WTC11 (cell line): ENCODE results near the gene SPECC1L. TPM values are rescaled to one million over a fixed set of nuclear protein-coding genes. Genes with fewer than 3 reads are reported as not detected.

ENCODE experiments used
- ATAC-seq: fragments of 200-7000 bp; cut with Tn5 transposase; 2 replicates; pipeline ENCODE4 v1.10.0; 2021; ENCODE audit warnings: mild to moderate bottlenecking, moderate library complexity
- CTCF ChIA-PET: fragments of 300-600 bp; sonication (Branson Sonifier 250); formaldehyde crosslinking; loops from one replicate; lab custom pipeline; 2021; ENCODE audit warnings: antibody characterized with exemption; lab: Charles Lee
- POLR2A ChIA-PET: fragments of 350-600 bp; sonication (Branson Sonifier 250); formaldehyde crosslinking; loops from one replicate; lab custom pipeline; 2021; ENCODE audit warnings: antibody characterized with exemption; lab: Charles Lee
- DNase-seq: peaks from one replicate; pipeline ENCODE4 v3.0.0; 2021; ENCODE audit warnings: low spot score
- H3K27ac Mint-ChIP-seq: 2 replicates; pipeline ENCODE4 v1.8.0; 2021; ENCODE audit warnings: mixed read lengths
- H3K27me3 Mint-ChIP-seq: 2 replicates; pipeline ENCODE4 v1.8.0; 2021; ENCODE audit warnings: low read depth, mild to moderate bottlenecking, moderate library complexity, mixed read lengths
- H3K36me3 Mint-ChIP-seq: 2 replicates; pipeline ENCODE4 v1.8.0; 2021; ENCODE audit warnings: mixed read lengths
- H3K4me1 Mint-ChIP-seq: 2 replicates; pipeline ENCODE4 v1.8.0; 2022; ENCODE audit warnings: mixed read lengths
- H3K4me3 Mint-ChIP-seq: 2 replicates; pipeline ENCODE4 v1.8.0; 2021; ENCODE audit warnings: mild to moderate bottlenecking, moderate library complexity, mixed read lengths
- H3K9me3 Mint-ChIP-seq: 2 replicates; pipeline ENCODE4 v1.8.0; 2021; ENCODE audit warnings: mixed read lengths
- CREB1 ChIP-seq: sonication (generic); formaldehyde crosslinking; IDR thresholded peaks from 2 replicates; pipeline ENCODE4 v1.8.0; 2023; ENCODE audit warnings: mild to moderate bottlenecking, missing genetic modification reagents
- FOXP1 ChIP-seq: sonication (generic); formaldehyde crosslinking; IDR thresholded peaks from 2 replicates; pipeline ENCODE4 v1.8.0; 2022; ENCODE audit warnings: missing genetic modification reagents, mild to moderate bottlenecking, moderate library complexity, borderline replicate concordance
- GABPB1 ChIP-seq: sonication (generic); formaldehyde crosslinking; IDR thresholded peaks from 2 replicates; pipeline ENCODE4 v1.8.1; 2023; ENCODE audit warnings: mild to moderate bottlenecking, missing genetic modification reagents
- KAT7 ChIP-seq: sonication (generic); formaldehyde crosslinking; IDR thresholded peaks from 2 replicates; pipeline ENCODE4 v1.8.1; 2023; ENCODE audit warnings: missing genetic modification reagents, mild to moderate bottlenecking, borderline replicate concordance
- MYBL2 ChIP-seq: sonication (generic); formaldehyde crosslinking; IDR thresholded peaks from 2 replicates; pipeline ENCODE4 v1.8.1; 2023; ENCODE audit warnings: mild to moderate bottlenecking, moderate library complexity, missing genetic modification reagents
- SMAD3 ChIP-seq: sonication (generic); formaldehyde crosslinking; IDR thresholded peaks from 2 replicates; pipeline ENCODE4 v1.8.0; 2022; ENCODE audit warnings: missing genetic modification reagents, mild to moderate bottlenecking, borderline replicate concordance
- SP1 ChIP-seq: sonication (generic); formaldehyde crosslinking; conservative IDR thresholded peaks from 2 replicates; pipeline ENCODE4 v1.8.1; 2022; ENCODE audit warnings: missing genetic modification reagents
- TEAD4 ChIP-seq: sonication (generic); formaldehyde crosslinking; IDR thresholded peaks from 2 replicates; pipeline ENCODE4 v1.8.0; 2022; ENCODE audit warnings: mild to moderate bottlenecking, missing genetic modification reagents
- ZNF317 ChIP-seq: sonication (generic); formaldehyde crosslinking; IDR thresholded peaks from 2 replicates; pipeline ENCODE4 v1.8.1; 2023; ENCODE audit warnings: low read depth, mild to moderate bottlenecking, moderate library complexity, missing genetic modification reagents, borderline replicate concordance
- total RNA-seq: library from RNA; stranded (reverse); gene quantifications from 3 replicates; pipeline ENCODE4 v1.2.3, GENCODE V29; 2021
- TF ChIP-seq, protein P1 (sequence below): sonication (generic); formaldehyde crosslinking; IDR thresholded peaks from 2 replicates; pipeline ENCODE4 v1.8.1; 2023; ENCODE audit warnings: mild to moderate bottlenecking, moderate library complexity, missing genetic modification reagents
- TF ChIP-seq, protein P2 (sequence below): sonication (generic); formaldehyde crosslinking; IDR thresholded peaks from 2 replicates; pipeline ENCODE4 v1.8.0; 2022; ENCODE audit warnings: mild to moderate bottlenecking, missing genetic modification reagents
- TF ChIP-seq, protein P3 (sequence below): sonication (generic); formaldehyde crosslinking; IDR thresholded peaks from 2 replicates; pipeline ENCODE4 v1.8.1; 2023; ENCODE audit warnings: mild to moderate bottlenecking, missing genetic modification reagents, borderline replicate concordance
- TF ChIP-seq, protein P4 (sequence below): fragments of 250-450 bp; sonication (Bioruptor Pico); IDR thresholded peaks from 2 replicates; pipeline ENCODE4 v1.9.0; 2021; ENCODE audit warnings: mild to moderate bottlenecking

Gene SPECC1L
- total RNA-seq, 1 experiment from 2014 or later = 44.6 TPM

DNA sequence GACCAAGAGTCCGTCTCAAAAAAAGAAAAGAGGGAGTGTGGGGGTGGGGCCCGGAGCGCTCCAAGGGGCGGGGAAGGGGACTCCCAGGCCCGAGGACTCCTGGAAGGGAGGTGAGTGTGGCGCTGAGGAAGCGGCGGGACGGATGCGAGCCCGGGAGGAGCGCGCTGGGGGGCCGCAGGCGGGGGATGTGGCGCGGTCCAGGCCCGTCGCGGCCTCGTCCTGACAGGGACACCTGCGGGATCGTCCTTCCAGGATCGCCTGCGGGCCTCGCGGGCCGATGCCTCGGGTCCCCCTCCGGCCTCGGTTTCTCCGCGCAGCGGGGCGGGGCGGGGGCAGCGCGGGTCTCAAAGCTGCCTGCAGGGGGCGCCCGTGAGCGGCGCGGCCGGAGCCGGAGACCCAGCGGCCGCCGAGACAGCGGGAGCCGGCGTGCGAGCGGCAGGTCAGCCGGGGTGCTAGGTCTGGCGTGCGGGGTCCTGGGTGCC, 152.9 kb downstream of the SPECC1L start (continued):
- TF ChIP-seq, protein P1, sequence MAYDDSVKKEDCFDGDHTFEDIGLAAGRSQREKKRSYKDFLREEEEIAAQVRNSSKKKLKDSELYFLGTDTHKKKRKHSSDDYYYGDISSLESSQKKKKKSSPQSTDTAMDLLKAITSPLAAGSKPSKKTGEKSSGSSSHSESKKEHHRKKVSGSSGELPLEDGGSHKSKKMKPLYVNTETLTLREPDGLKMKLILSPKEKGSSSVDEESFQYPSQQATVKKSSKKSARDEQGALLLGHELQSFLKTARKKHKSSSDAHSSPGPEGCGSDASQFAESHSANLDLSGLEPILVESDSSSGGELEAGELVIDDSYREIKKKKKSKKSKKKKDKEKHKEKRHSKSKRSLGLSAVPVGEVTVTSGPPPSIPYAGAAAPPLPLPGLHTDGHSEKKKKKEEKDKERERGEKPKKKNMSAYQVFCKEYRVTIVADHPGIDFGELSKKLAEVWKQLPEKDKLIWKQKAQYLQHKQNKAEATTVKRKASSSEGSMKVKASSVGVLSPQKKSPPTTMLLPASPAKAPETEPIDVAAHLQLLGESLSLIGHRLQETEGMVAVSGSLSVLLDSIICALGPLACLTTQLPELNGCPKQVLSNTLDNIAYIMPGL (CRISPR knock-in tag) = peak; percentile 1; the same call in 1 of the 2 replicates
- TF ChIP-seq TEAD4 (CRISPR knock-in tag) = no peak
- TF ChIP-seq CREB1 = no peak
- TF ChIP-seq SMAD3 (CRISPR knock-in tag) = no peak
- no peak for TF ChIP-seq GABPB1 (CRISPR knock-in tag)

DNA sequence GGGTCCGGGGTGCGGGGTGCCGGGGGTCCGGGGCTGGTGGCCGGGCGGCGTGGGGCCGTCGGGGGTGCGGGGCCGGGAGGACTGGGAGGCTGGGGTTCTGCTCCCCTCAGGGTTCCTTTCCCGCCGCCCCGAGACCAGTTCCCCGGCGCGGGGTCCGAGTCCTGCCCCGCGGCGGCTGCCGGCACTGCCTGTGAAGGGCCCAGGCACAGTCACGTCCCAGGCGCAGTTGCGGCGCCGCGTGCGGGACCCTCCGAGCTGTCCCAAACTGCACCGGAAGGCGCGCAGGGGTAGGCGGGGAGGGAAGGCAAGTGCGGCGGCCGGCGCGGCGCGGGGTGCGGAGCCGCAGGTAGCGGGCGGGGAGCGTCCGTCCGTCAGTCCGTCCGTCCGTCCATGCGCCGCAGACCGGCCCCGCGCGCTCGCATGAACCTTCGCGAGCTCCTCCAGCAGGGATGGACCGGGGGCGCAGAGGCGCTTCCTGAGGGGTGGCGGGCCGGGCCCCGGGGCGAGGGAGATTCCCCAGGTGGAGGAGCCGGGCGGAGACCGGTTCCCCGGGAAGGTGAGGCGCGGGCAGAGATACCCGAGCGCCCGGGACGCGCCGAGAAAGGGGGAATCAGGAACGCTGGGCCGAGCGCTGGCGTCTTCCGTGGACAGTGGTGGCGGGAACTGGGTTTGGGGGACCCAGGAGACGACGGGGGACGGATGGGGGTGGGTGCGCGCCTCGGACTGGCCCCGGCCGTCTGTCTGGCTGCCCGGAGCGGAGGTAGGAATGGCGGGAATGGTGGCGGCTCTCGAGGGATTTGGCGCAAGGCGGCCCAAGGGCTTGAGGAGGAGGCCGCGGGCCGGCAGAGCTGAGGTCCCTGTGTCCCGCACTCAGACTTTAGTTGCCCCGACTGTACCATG, 153.6 kb downstream of the SPECC1L start:
- no peak for TF ChIP-seq ZNF317 (CRISPR knock-in tag)
- TF ChIP-seq, protein P2, sequence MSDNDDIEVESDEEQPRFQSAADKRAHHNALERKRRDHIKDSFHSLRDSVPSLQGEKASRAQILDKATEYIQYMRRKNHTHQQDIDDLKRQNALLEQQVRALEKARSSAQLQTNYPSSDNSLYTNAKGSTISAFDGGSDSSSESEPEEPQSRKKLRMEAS (CRISPR knock-in tag) = peak; percentile 77
- TF ChIP-seq, protein P3, sequence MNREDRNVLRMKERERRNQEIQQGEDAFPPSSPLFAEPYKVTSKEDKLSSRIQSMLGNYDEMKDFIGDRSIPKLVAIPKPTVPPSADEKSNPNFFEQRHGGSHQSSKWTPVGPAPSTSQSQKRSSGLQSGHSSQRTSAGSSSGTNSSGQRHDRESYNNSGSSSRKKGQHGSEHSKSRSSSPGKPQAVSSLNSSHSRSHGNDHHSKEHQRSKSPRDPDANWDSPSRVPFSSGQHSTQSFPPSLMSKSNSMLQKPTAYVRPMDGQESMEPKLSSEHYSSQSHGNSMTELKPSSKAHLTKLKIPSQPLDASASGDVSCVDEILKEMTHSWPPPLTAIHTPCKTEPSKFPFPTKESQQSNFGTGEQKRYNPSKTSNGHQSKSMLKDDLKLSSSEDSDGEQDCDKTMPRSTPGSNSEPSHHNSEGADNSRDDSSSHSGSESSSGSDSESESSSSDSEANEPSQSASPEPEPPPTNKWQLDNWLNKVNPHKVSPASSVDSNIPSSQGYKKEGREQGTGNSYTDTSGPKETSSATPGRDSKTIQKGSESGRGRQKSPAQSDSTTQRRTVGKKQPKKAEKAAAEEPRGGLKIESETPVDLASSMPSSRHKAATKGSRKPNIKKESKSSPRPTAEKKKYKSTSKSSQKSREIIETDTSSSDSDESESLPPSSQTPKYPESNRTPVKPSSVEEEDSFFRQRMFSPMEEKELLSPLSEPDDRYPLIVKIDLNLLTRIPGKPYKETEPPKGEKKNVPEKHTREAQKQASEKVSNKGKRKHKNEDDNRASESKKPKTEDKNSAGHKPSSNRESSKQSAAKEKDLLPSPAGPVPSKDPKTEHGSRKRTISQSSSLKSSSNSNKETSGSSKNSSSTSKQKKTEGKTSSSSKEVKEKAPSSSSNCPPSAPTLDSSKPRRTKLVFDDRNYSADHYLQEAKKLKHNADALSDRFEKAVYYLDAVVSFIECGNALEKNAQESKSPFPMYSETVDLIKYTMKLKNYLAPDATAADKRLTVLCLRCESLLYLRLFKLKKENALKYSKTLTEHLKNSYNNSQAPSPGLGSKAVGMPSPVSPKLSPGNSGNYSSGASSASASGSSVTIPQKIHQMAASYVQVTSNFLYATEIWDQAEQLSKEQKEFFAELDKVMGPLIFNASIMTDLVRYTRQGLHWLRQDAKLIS (CRISPR knock-in tag) = 0 out of 2 replicates have a peak, but pooled peaks have one; percentile 51
- 0 out of 2 replicates have a peak, but pooled peaks have one; percentile 70 for TF ChIP-seq KAT7
- TF ChIP-seq, protein P4, sequence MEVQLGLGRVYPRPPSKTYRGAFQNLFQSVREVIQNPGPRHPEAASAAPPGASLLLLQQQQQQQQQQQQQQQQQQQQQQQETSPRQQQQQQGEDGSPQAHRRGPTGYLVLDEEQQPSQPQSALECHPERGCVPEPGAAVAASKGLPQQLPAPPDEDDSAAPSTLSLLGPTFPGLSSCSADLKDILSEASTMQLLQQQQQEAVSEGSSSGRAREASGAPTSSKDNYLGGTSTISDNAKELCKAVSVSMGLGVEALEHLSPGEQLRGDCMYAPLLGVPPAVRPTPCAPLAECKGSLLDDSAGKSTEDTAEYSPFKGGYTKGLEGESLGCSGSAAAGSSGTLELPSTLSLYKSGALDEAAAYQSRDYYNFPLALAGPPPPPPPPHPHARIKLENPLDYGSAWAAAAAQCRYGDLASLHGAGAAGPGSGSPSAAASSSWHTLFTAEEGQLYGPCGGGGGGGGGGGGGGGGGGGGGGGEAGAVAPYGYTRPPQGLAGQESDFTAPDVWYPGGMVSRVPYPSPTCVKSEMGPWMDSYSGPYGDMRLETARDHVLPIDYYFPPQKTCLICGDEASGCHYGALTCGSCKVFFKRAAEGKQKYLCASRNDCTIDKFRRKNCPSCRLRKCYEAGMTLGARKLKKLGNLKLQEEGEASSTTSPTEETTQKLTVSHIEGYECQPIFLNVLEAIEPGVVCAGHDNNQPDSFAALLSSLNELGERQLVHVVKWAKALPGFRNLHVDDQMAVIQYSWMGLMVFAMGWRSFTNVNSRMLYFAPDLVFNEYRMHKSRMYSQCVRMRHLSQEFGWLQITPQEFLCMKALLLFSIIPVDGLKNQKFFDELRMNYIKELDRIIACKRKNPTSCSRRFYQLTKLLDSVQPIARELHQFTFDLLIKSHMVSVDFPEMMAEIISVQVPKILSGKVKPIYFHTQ = no peak
- TF ChIP-seq FOXP1 (CRISPR knock-in tag) = 0 out of 2 replicates have a peak, but pooled peaks have one; percentile 1
- TF ChIP-seq, protein P1 (CRISPR knock-in tag) = peak; percentile 69; the same call in 1 of the 2 replicates
- TF ChIP-seq SP1 (CRISPR knock-in tag) = no peak
- TF ChIP-seq MYBL2 (CRISPR knock-in tag) = peak; percentile 20; the same call in 1 of the 2 replicates
- Mint-ChIP-seq H3K4me3 (peak overlapping the region; percentile 72), H3K36me3 (no peaks in the 10 kb centered on the region), H3K4me1 (peaks cover 30% of the 10 kb centered on the region), H3K9me3 (no peaks in the 10 kb centered on the region), H3K27ac (no peak overlapping the region), H3K27me3 (peaks cover 20% of the 10 kb centered on the region)
- POLR2A ChIA-PET = interaction anchor here (0.6 kb wide), 1 partner anchor 653 kb away, joined by 3 read pairs; no protein-coding TSS in a partner anchor
- DNase-seq = peak; percentile 58
- CTCF ChIA-PET = interaction anchor here (0.6 to 14.0 kb wide), 22 partner anchors 8 to 193 kb away, joined by 3 to 271 read pairs (median 4); no protein-coding TSS in a partner anchor
- peak; percentile 8; the same call in 1 of the 2 replicates for ATAC-seq
